MG63 (cell line): ENCODE measurements around the gene OR51V1. TPM values are rescaled to one million over a fixed set of nuclear protein-coding genes. Genes with fewer than 3 reads are reported as not detected.
"Not testable (repeated sequence)": the region's sequence is repeated elsewhere in the genome, so short reads cannot be mapped to it uniquely, and the experiment has no call there.

ENCODE experiments used
- DNase-seq: peaks from one replicate; pipeline ENCODE4 v3.0.0-alpha.2; 2020
- H3K27me3 ChIP-seq: fragments of 250-450 bp; sonication (Bioruptor Pico); 2 replicates; pipeline ENCODE4 v1.5.1; 2020; ENCODE audit warnings: mild to moderate bottlenecking, moderate library complexity
- H3K36me3 ChIP-seq: fragments of 250-450 bp; sonication (Bioruptor Pico); 2 replicates; pipeline ENCODE4 v1.5.1; 2020; ENCODE audit warnings: mild to moderate bottlenecking, moderate library complexity
- H3K4me3 ChIP-seq: fragments of 250-450 bp; sonication (Bioruptor Pico); 2 replicates; pipeline ENCODE4 v1.5.1; 2020; ENCODE audit warnings: mild to moderate bottlenecking, moderate library complexity
- H3K9me3 ChIP-seq: fragments of 250-450 bp; sonication (Bioruptor Pico); 2 replicates; pipeline ENCODE4 v1.5.1; 2020; ENCODE audit warnings: mild to moderate bottlenecking, moderate library complexity
- total RNA-seq: library from RNA; depleted of rRNA; stranded (reverse); fragments of >200 nt; shearing (Covaris generic); gene quantifications from 2 replicates; pipeline ENCODE4 v1.2.3, GENCODE V29; 2014; ENCODE audit warnings: low replicate concordance

The OR51V1 gene
- total RNA-seq, 1 experiment from 2014 or later = not detected

GRCh38 chr11:5203366-5203765 is 2.9 kb upstream of the OR51V1 start:
- H3K36me3 ChIP-seq = no peaks in the 10 kb centered on the region
- no peak for DNase-seq
- no peaks in the 10 kb centered on the region for H3K9me3 ChIP-seq

DNA sequence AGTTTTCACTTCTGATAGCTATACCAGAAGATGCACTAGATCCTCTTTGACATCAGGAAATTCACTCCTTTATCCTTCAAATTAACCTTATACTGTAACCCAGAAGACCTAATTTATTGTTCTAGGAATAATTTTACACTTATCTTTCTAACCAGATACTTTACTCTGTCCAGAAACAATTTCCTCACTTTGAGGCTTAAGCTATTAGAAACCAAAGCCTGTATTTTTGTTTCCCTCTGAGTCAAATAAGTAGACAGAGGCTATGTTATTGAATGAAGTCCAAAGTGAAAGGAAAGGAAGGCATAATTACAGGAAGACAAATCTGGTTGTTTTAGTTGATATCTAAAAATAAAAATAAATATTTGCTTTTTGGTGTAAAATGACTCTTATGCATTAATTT is 2.2 kb downstream of the OR51V1 start:
- no peak for DNase-seq
- Histone ChIP-seq H3K9me3 (no peaks in the 10 kb centered on the region; the same call in 1 of the 2 replicates), H3K27me3 (no peaks in the 10 kb centered on the region), H3K4me3 (no peak overlapping the region), H3K36me3 (no peaks in the 10 kb centered on the region)

More at GRCh38 chr11:5203366-5203765, 2.9 kb upstream of the OR51V1 start:
- Histone ChIP-seq H3K4me3 (no peak overlapping the region), H3K27me3 (no peaks in the 10 kb centered on the region)

GRCh38 chr11:5197536-5197935 is 2.9 kb downstream of the OR51V1 start:
- no peaks in the 10 kb centered on the region; the same call in 1 of the 2 replicates for H3K9me3 ChIP-seq
- no peak overlapping the region for H3K4me3 ChIP-seq
- no peaks in the 10 kb centered on the region for H3K36me3 ChIP-seq
- DNase-seq = no peak
- no peaks in the 10 kb centered on the region for H3K27me3 ChIP-seq

DNA sequence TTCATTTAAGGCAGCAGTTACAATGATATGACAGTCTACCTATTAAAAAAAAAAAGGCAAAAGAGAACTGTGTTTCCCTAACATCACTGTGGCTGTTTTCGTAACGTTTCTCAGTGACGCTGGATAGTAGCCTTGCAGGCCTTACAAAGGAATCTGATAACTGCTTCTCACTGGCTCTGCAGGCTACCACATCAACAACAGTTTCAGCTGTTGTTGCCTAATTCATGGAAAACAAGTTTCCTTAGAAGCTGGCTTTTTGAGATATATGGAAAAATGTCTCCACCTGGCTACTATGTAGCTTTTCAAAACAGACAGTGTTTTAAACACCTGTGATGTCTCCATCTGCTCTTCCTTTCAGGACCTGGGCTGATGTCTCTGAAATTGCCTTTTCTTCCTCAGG is 3.8 kb downstream of the OR51V1 start:
- Histone ChIP-seq H3K9me3 (no peaks in the 10 kb centered on the region; the same call in 1 of the 2 replicates), H3K27me3 (no peaks in the 10 kb centered on the region), H3K36me3 (no peaks in the 10 kb centered on the region), H3K4me3 (no peak overlapping the region)
- DNase-seq = no peak

GRCh38 chr11:5196067-5196466 is 4.4 kb downstream of the OR51V1 start:
- H3K27me3 ChIP-seq = no peaks in the 10 kb centered on the region
- H3K4me3 ChIP-seq = no peak overlapping the region

GRCh38 chr11:5192738-5193137 is 7.7 kb downstream of the OR51V1 start:
- DNase-seq = no peak
- H3K27me3 ChIP-seq = no peaks in the 10 kb centered on the region
- no peak overlapping the region for H3K4me3 ChIP-seq
- no peaks in the 10 kb centered on the region; the same call in 1 of the 2 replicates for H3K9me3 ChIP-seq
- H3K36me3 ChIP-seq = no peaks in the 10 kb centered on the region

More at GRCh38 chr11:5196067-5196466, 4.4 kb downstream of the OR51V1 start:
- Histone ChIP-seq H3K9me3 (no peaks in the 10 kb centered on the region; the same call in 1 of the 2 replicates), H3K36me3 (no peaks in the 10 kb centered on the region)
- no peak for DNase-seq

DNA sequence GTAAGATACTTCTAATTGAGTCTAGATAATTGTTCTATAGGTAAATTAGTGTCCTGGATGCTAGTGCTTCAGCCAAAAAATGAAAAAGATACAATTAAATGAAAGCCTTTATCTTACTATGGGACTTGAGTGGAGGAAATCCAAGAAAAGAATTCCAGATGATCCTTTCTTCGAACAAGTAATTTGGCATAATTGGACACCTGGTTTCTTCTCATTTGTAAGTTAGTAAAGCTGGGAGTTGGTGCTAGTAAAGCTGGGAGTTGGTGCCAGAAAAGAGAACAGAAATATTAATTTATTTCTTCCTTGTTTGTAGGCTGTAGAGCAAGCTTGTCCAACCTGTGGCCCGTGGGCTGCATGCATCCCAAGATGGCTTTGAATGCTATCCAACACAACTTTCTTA is 12.3 kb downstream of the OR51V1 start:
- Histone ChIP-seq H3K36me3 (no peaks in the 10 kb centered on the region), H3K9me3 (no peaks in the 10 kb centered on the region), H3K27me3 (no peaks in the 10 kb centered on the region), H3K4me3 (no peak overlapping the region)
- DNase-seq = no peak

- no peaks in the 10 kb centered on the region for H3K9me3 ChIP-seq
- H3K36me3 ChIP-seq = no peaks in the 10 kb centered on the region
- no peaks in the 10 kb centered on the region for H3K27me3 ChIP-seq
- H3K4me3 ChIP-seq = no peak overlapping the region
- DNase-seq = no peak
Measured at GRCh38 chr11:5178046-5178837, 22.2 kb downstream of the OR51V1 start.

GRCh38 chr11:5174934-5175333 is 25.5 kb downstream of the OR51V1 start:
- Histone ChIP-seq H3K9me3 (no peaks in the 10 kb centered on the region), H3K27me3 (no peaks in the 10 kb centered on the region), H3K4me3 (no peak overlapping the region), H3K36me3 (no peaks in the 10 kb centered on the region)
- DNase-seq = no peak

DNA sequence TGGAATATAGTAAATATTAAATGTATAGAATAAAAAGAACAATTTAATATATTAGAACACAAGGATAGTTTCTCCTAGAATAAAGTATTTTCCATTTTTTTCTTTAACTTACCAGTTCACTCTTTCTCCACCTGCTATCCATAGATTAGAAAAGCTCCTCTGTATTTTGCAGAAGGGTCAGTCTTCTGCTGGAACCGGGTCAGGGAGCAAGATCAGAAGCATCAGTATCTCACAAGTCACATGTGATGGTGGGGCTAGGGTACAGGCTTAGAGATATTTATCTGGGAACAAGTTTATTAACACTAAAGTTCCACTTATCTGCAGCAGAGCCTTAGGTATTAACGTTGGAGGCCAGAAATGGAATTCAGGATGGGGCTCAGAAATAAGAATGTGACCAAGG is 28.6 kb downstream of the OR51V1 start:
- no peaks in the 10 kb centered on the region for H3K9me3 ChIP-seq
- H3K4me3 ChIP-seq = no peak overlapping the region
- H3K36me3 ChIP-seq = no peaks in the 10 kb centered on the region
- no peaks in the 10 kb centered on the region for H3K27me3 ChIP-seq
- no peak for DNase-seq

GRCh38 chr11:5165898-5166297 is 34.6 kb downstream of the OR51V1 start:
- H3K9me3 ChIP-seq, H3K36me3 ChIP-seq, H3K27me3 ChIP-seq, H3K4me3 ChIP-seq, DNase-seq: not testable (repeated sequence)

DNA sequence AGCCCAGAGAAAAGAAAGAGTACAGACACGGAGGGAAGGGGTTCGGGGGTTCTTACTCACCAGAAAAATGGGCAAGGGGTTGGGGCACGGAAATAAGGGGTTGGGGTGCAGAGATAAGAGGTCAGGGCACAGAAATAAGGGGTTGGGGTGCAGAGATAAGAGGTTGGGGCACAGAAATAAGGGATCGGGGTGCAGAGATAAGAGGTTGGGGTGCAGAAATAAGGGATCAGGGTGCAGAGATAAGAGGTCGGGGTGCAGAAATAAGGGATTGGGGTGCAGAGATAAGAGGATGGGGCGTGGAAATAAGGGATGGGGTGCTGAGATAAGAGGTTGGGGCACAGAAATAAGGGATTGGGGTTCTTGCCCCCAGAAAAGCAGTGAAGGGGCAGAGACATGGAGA is 35.7 kb downstream of the OR51V1 start:
- not testable (repeated sequence) for H3K9me3 ChIP-seq, H3K4me3 ChIP-seq, H3K27me3 ChIP-seq, DNase-seq, H3K36me3 ChIP-seq

- not testable (repeated sequence) for H3K4me3 ChIP-seq, DNase-seq, H3K9me3 ChIP-seq, H3K27me3 ChIP-seq, H3K36me3 ChIP-seq
Measured at GRCh38 chr11:5161045-5161444, 39.4 kb downstream of the OR51V1 start.

GRCh38 chr11:5160217-5160616 is 40.3 kb downstream of the OR51V1 start:
- H3K27me3 ChIP-seq, H3K9me3 ChIP-seq, H3K4me3 ChIP-seq, DNase-seq, H3K36me3 ChIP-seq: not testable (repeated sequence)

GRCh38 chr11:5159806-5160205 is 40.7 kb downstream of the OR51V1 start:
- Histone ChIP-seq H3K27me3 (no peaks in the 10 kb centered on the region; the same call in 1 of the 2 replicates), H3K9me3 (no peaks in the 10 kb centered on the region), H3K36me3 (no peaks in the 10 kb centered on the region), H3K4me3 (no peak overlapping the region)
- DNase-seq = no peak

DNA sequence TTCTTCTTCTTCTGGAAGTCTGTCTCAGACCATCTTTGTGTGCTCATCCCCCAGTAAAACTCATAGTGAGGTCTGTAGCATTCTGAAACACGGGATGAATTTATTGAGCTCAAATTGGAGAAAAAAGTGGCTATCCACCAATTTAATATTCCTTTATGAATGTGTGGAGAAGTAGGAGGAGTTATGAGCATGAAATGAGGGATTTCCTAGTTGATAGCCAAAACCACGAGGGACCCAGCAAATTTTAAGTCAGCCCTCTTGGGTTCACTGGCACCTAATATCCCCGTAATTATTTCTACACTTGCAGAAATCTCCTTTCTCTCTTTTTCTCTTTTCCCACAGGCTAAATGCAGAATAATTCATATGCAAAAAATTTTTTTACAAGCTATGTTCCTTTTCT is 45.8 kb downstream of the OR51V1 start, which contains the start of gene OR52A1:
OR52A1 (minus strand) TSS at position 101 of the 400 bp plus-strand sequence. CDS start 2,388 bp downstream, outside the sequence.
- no peak for DNase-seq
- no peaks in the 10 kb centered on the region for H3K9me3 ChIP-seq
- H3K36me3 ChIP-seq = no peaks in the 10 kb centered on the region
- no peaks in the 10 kb centered on the region; the same call in 1 of the 2 replicates for H3K27me3 ChIP-seq
- no peak within 1 kb of the TSS for H3K4me3 ChIP-seq

DNA sequence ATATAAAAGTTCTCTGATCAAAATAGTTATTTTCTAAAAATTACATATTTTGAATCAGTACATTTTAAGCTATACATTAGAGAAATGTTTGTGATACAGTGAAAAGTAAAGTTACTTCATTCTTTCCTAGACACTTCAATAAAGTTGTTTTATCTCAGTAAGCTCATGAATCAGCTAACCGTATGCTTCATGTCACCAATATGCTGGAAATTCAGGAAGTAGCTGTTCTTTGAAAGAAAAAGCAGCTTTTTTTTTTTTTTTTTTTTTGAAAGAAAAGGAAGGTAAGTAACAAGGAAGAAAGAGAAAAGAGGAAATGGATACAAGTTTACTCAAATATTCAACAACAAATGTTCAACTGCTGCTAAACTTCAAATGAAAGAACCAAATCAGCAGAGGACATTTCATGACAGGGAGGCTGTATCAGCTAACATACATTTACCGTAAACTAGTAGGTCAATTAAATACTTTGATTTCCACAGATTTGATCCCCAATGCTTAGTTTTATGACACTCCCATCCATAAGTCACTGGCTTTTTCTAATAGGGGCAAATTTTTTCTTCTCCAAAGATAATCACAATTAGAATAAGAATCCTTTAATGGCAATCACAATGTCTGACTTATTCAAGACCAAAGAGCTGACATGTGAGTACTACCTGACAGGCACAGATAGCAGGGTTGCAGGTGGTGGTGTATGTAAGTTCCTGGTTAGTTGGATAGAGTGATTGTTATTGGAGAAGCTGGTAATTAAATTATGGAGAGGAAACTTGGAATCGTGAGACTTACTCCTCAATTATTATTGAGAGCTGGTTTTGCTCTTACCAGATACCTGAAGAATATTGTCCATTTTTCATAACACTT is 46.7 kb downstream of the OR51V1 start:
- no peak for DNase-seq
- no peaks in the 10 kb centered on the region for H3K9me3 ChIP-seq
- H3K36me3 ChIP-seq = no peaks in the 10 kb centered on the region
- H3K4me3 ChIP-seq = no peak overlapping the region
- H3K27me3 ChIP-seq = no peaks in the 10 kb centered on the region; the same call in 1 of the 2 replicates
